GM12873 (cell line): ENCODE results near the gene DPYSL3.

Experiments used
- TF ChIP-seq, protein P1 (sequence below): IDR thresholded peaks from 2 replicates; pipeline ENCODE4 v1.5.1; 2012; ENCODE audit warnings: low read depth, mild to moderate bottlenecking, moderate library complexity, low read length, control low read depth; ENCODE audit not compliant: insufficient read depth; ENCODE audit errors: missing control alignments

The DPYSL3 gene

DNA sequence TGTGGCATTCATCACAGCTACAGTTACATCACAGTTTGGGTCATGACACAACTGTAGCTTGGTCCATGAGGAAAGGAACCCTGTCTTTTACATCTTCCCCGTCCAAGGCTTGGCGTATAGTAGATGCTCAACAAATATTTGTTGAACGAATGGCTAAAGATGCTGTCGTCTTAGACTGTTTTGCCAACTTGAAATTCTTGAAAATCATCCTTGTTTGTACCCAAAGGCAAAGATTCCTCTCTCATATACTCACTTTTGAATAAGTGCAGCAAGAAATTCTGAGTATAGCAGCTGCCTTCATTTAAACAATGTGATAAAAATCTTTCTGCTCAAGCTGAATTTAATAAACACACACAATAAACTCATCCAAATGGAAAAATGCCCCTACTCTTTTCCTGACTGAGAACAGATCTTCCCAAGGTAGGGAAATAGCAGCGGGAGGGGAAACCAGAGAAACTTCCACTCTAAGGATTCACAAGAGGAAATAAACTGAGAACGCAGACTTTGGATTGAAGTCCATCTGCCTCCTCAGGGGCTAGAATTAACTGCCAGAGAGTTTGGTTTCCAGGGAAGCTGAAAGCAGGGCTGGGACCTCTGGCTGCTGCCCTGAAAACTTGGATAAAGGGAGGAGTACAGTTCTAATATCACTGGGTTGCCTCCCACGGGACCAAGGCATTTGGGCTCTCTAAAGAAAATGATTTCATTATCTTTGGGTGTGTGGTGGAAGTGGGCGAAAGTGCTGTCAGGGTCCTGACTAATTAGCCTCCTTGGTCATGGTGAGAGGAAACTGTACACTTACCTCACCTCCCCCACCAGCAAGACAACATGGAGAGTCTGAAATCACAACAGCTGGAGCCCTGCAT, 99.1 kb downstream of the DPYSL3 start:
- TF ChIP-seq, protein P1, sequence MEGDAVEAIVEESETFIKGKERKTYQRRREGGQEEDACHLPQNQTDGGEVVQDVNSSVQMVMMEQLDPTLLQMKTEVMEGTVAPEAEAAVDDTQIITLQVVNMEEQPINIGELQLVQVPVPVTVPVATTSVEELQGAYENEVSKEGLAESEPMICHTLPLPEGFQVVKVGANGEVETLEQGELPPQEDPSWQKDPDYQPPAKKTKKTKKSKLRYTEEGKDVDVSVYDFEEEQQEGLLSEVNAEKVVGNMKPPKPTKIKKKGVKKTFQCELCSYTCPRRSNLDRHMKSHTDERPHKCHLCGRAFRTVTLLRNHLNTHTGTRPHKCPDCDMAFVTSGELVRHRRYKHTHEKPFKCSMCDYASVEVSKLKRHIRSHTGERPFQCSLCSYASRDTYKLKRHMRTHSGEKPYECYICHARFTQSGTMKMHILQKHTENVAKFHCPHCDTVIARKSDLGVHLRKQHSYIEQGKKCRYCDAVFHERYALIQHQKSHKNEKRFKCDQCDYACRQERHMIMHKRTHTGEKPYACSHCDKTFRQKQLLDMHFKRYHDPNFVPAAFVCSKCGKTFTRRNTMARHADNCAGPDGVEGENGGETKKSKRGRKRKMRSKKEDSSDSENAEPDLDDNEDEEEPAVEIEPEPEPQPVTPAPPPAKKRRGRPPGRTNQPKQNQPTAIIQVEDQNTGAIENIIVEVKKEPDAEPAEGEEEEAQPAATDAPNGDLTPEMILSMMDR: no peak

DNA sequence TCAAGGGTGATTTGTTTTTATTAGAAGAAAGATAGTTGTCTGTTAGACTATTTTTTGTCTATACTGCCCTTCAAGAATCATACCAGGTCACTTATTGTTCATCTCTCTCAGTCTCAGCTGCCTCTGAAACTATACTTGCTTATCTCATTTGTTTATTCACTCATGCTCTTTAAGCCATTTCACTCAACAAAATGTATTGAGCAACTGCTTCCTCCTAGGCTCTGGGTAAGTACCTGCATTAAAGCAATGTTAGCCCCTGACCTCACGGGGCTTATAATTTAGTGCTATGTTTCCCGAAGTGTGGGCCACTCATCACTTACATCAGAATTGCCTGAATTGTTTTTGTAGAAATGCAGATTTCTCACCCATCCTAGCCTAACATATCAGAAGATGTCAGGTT, 100.9 kb downstream of the DPYSL3 start:
- TF ChIP-seq, protein P1: no peak

DNA sequence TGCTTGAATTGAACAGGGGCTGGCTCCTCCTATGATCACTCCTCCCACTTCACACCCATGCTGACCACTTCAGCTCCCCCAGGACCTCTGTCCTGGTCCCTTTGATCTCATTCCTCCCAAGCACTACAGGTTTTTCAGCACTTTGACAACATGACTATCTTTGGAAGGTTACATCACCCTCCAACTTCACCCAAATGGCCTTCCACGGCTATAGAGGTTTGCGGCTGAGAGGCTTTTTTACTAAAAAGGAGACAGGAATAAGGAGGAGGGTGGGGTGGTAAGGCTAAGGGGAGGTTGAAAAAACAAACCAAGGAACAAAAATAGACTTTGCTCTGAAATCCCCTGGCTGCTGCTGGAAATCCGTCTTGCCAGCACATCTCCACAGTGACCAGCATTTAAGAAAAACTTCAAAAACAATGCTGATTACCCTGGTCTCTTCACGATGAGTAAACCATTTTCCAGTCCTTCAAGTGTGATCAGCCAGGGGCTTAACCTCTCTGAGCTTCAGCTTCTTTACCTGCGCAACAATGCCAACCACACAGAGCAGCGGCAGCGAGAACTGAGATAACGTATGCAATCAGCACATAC, 102.7 kb downstream of the DPYSL3 start:
- TF ChIP-seq, protein P1: no peak

DNA sequence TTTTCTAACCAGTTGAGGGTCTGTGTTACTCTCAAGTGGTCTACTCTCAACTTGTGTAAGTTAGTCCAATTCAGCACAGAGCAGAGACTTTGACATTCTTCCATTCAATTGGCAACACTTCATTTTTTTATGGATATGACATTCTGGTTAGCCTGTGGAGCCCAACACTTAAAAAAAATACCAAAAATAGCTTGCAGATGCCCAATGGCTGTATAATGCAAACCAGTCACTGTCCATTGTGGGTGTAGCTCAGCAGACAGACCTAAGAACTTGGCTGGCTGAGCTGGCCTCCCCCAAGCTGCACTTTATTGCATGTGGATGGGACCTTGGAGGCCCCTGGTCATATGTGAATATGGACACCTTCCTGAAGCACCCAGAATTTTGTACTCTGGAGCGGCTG, 103.2 kb downstream of the DPYSL3 start:
- TF ChIP-seq, protein P1: no peak

DNA sequence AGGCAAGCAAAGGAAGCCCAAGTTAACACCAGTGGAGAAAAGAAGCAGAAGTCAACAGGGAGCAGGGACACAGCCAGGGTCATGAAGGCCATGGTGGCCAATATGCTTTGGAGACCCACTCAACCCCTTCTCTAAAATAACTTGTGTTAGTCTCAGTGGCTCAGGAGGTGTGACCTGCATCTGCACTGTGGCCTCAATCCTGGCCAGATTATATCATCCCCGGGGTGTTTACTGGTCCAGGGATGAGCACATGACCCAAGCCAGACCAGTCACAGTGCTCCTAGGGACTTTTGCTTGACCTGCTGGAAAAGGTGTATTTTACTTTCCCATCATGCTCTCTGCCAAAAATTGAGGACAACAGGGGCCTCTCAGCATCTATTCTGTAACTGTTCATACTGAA, 105.2 kb downstream of the DPYSL3 start:
- TF ChIP-seq, protein P1: no peak

DNA sequence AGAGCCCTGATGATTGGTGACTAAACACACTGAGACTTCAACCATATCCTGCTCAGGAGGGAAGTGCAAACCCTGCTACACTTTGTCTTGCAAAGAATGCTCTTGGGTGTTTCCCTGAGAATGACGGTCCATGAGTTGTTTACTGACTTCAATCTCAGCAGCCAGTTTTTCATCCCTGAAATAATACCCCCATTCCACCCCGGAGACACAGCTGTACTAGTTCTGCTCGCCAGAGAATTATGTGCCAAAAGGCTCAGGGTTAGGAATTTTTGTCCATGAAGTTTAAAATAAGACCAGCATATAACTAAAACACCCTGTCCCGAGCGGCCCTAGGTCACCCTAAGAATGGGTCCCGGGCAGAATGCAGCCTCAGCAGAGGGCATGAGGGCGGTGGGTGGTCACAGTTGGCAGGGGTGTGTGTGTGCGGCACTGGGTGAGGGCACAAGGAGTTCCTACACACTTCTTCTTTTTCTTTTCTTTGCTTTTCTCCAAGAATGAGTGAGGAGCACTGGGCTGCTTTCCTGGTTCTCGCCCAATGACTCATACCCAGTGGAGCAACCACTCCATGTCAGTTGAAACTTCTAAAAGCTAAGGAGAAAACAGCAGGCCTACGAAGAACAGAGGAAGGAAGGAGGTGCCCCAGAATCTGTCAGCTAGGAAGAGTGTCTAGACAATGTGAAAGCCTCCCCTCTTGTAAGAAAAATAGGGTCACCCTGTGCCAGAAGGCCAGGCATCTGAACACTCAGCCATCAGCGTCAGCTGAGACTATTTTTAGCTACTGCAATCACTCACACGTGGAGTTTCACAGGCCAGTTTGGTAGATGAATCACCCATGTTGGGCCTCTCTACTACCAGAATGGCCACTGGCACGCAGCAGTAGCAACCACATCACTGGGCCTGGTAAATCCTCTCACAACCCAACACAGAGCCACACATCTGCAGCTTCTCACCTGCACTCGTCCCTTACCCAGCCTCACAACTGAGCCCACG, 105.9 kb downstream of the DPYSL3 start:
- TF ChIP-seq, protein P1: no peak
